NCI-H2107 treated with DMSO at 0.1 percent for 48 hours (cell line): ENCODE results near the gene C20orf141.

ENCODE experiments used
- DNase-seq: peaks from one replicate; lab custom pipeline; 2025; ENCODE audit not compliant: unreplicated experiment; lab: John Stamatoyannopoulos, UW

C20orf141 gene

DNA sequence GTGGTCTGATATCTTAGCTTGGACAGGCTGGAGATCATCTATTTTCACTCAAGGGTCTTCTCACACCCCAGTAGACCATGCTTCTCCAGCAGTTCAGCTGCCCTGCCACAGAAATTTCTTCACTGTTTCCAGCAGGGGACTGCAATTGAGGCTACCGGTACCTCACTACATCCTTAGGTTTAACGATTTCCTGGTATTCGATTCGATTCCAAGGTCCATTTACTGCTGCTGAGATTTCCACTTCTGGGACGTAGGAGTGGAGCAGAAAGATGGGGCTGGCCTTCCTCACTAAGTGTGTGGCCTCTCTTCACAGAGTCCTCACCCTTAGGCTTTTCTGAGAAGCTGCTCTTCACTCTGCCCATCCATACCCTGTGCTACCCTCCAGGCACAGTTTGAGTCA is 31.9 kb downstream of the C20orf141 start:
- DNase-seq = no peak

DNA sequence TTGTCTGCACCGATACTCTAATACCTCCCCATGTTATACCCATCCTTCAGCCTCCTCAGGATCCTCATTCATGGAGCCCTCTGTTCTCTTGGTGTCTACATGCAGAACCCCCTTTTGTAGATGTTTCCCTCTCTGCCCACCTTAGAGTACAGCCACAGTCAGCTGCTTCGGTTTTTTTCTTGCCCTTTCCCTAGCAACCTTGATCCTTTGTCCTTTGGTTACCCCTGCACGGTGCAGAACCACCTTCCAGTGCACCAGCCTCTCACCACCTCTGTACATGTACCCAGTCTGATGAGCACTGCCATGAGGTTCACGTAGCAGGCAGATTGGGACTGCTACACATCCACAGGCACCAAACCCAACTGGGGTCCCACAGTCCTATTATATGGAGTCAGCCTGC is 33.0 kb downstream of the C20orf141 start:
- no peak for DNase-seq

DNA sequence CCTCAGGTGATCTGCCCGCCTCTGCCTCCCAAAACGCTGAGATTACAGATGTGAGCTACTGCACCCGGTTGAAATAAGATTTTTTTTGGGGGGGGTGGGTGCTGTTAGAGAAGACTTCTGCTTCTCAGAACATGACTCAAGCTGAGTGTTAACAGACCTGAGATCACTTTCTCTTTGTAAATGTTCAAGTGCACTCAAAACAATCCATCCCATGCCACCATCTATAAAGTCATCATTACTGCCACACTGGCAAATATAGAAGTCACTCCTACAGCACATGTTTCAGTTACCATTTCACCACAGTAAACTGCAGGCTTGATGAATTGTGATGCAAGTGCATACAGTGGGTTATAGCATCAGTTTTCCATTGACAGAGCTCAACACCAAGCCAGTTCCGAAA is 34.7 kb downstream of the C20orf141 start:
- no peak for DNase-seq

DNA sequence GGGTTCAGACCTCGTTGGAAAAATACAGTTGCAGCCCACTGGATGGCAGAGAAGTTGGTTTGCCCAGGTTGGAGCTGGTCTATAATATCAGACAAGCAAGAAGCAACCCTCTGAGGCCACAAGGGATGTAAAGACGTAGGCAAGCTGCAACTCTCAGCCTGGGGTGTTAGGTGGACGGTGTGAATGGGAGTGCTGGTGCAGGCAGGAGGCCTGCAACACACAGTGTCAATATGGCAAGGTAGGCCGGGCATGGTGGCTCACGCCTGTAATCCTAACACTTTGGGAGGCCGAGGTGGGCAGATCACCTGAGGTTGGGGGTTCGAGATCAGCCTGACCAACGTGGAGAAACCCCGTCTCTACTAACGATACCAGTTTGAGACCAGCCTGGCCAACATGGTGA is 36.3 kb downstream of the C20orf141 start:
- DNase-seq = no peak

DNA sequence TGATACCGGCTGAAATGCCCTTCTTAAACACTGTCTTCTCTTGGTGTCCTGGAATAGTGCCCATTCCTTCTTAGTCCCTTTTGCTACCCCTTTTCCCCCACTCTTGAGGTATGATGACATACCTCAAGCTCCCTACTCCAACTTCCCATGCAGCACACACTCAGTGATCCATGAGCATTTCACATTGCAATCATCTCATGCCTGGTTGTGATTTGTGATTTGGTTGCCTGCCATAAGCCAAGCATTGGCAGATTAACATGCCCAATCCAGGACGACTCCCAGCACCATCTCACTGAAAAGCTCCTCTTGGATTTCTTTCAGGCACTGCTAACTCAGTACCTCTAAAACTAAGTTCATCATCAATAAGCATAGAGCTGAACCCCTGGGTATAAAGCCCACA is 43.8 kb downstream of the C20orf141 start:
- DNase-seq = no peak

DNA sequence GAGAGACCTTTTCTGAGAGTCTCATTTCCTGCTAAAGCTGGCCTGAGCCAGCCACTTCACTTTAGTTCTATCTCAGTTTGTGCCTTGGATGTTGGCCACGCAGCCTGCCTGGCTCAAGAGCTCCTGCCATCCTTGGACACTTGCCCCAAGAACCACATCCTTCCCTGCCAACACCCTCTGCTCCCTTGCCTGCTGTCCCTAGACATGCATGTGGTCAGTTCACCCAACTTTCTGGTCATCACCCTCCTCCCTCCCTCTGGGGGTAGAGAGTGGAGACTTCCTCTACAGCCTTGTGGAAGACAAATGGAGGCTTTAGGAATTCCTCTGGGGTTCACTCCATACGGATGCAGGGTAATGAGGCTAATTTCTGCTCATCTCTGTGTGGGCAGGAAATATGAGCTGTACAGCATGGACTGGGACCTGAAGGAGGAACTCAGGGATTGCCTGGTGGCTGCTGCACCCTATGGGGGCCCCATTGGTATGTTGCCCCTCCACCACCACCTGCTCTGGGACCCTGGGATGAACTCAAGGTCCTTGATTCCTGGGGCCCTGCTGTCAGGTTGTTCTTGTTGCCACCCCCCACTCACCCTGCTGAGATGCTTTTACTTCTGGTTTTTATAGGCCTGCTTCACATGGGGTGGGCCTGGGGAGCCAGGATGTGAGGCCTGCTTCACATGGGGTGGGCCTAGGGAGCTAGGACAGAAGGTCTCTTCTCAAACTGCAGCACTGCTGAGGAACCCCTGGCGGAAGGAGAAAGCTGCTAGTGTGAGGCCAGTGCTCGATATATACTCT is 44.7 kb downstream of the C20orf141 start:
- DNase-seq = no peak

DNA sequence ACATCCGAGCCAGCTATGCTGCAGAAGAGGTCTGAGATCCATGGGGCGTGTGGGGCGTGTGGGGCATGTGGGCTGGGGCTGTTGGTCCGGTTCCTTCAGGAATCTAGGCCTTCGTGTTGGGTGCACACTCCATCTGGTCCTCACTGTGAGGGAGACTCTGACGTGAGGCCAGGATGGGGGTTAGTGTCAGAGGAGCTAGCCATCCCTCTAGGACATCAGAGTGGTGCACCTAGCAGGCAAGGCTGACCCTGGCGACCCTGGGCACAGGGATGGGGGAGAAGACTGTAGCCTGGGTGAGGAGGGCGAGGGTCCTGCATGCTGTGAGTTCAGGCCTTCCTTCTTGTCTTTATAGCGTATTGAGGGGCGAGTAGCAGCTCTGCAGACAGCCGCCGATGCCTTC is 49.8 kb downstream of the C20orf141 start:
- DNase-seq = no peak

DNA sequence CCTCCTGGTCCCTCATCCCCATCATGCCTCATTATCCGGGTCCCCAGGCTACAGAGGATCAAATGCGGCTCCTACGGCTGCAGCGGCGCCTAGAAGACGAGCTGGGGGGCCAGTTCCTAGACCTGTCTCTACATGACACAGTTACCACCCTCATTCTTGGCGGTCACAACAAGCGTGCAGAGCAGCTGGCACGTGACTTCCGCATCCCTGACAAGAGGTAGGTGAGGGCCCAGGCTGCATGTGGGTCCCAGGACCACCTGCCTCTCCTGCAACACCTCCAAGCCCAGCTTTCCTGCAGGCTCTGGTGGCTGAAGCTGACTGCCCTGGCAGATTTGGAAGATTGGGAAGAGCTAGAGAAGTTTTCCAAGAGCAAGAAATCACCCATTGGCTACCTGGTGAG is 50.3 kb downstream of the C20orf141 start:
- DNase-seq = no peak
